Upper lobe of left lung (tissue), 4 donors: Measurements from ENCODE around the gene CATSPERZ.

Source experiments
- EP300 ChIP-seq, 4 donors: sonication (generic); formaldehyde crosslinking; IDR thresholded peaks; one replicate each; pipeline ENCODE4 v1.5.1; 2017; ENCODE audit warnings: antibody characterized with exemption in 4 of 4, control low read depth in 2 of 4
- POLR2A ChIP-seq, 4 donors: fragments of 450-650 bp; IDR thresholded peaks; one replicate each; pipeline ENCODE4 v1.5.1; 2016 to 2017; ENCODE audit warnings: antibody characterized with exemption in 4 of 4, mild to moderate bottlenecking in 2 of 4
- POLR2AphosphoS5 ChIP-seq, 2 donors: sonication (generic); formaldehyde crosslinking; IDR thresholded peaks; one replicate each; pipeline ENCODE4 v1.5.1; 2017; ENCODE audit warnings: antibody characterized with exemption in 2 of 2
- TF ChIP-seq, protein P1 (sequence below), 6 experiments: fragments of 450-650 bp in 4 of 6; fragments of 200-600 bp in 2 of 6; sonication (generic) in 2 of 6; IDR thresholded peaks; one replicate each; pipeline ENCODE4 v1.5.1; 2016 to 2019; ENCODE audit warnings: antibody characterized with exemption in 6 of 6

DNA sequence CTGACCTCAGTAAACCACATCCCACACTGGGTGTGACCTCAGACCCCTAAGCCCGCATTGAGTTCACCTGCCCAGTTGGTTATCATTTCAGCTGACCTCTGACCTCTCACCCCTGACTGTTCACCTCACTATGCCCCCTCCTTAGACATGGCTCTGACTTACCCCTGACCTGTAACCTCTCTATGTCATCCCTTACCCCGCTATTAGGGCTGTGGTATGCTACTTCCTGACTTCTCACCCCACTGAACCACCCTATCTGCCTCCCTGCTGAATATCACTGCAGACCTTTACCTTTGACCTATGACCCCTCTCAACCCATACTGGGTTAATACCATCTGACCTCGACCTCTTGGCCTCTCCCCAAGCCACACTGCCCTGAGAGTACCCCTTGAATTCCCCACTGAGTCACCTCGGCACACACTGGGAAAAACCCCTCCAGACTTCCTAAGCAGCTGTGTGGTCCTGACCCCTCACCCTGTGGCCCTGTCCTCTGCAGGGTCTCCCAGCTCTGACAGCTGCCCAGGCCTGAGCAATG is 40.6 kb upstream of the CATSPERZ start:
- TF ChIP-seq, protein P1, sequence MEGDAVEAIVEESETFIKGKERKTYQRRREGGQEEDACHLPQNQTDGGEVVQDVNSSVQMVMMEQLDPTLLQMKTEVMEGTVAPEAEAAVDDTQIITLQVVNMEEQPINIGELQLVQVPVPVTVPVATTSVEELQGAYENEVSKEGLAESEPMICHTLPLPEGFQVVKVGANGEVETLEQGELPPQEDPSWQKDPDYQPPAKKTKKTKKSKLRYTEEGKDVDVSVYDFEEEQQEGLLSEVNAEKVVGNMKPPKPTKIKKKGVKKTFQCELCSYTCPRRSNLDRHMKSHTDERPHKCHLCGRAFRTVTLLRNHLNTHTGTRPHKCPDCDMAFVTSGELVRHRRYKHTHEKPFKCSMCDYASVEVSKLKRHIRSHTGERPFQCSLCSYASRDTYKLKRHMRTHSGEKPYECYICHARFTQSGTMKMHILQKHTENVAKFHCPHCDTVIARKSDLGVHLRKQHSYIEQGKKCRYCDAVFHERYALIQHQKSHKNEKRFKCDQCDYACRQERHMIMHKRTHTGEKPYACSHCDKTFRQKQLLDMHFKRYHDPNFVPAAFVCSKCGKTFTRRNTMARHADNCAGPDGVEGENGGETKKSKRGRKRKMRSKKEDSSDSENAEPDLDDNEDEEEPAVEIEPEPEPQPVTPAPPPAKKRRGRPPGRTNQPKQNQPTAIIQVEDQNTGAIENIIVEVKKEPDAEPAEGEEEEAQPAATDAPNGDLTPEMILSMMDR (IDR thresholded peaks at IDR 0.05): no peak
- TF ChIP-seq POLR2A (IDR thresholded peaks at IDR 0.05): no peak
- TF ChIP-seq EP300 (IDR thresholded peaks at IDR 0.05): no peak
- TF ChIP-seq POLR2AphosphoS5 (IDR thresholded peaks at IDR 0.05): no peak
